Measurements from ENCODE around the gene GPC6. TPM values are rescaled to one million over a fixed set of nuclear protein-coding genes. Genes with fewer than 3 reads are reported as not detected.
A peak's percentile ranks its signal among the peaks of the same experiment; 100 is the strongest.

The GPC6 gene
- total RNA-seq, 3 donors from 2014 or later, result 0.03 to 0.08 TPM; not detected in 1

- Mint-ChIP-seq H3K27me3 (ENCODE audit: low read depth) (peaks cover 2% of the 10 kb centered on the region), H3K4me3 (no peak overlapping the region), H3K9me3 (peaks cover 5% of the 10 kb centered on the region), H3K36me3 (ENCODE audit: insufficient read depth) (no peaks in the 10 kb centered on the region), H3K4me1 (ENCODE audit: low read depth) (no peaks in the 10 kb centered on the region)
- DNase-seq (no peak), ATAC-seq (no peak)
Measured at GRCh38 chr13:93724187-93724586, 497.6 kb downstream of the GPC6 start.

GRCh38 chr13:93726173-93726957, 499.8 kb downstream of the GPC6 start:
- Mint-ChIP-seq H3K36me3 (ENCODE audit: insufficient read depth) (no peaks in the 10 kb centered on the region), H3K27me3 (ENCODE audit: low read depth) (peaks cover 2% of the 10 kb centered on the region), H3K9me3 (no peaks in the 10 kb centered on the region), H3K4me3 (no peak overlapping the region), H3K4me1 (ENCODE audit: low read depth) (no peaks in the 10 kb centered on the region)
- ATAC-seq (no peak), DNase-seq (no peak)

- Mint-ChIP-seq H3K4me1 (ENCODE audit: low read depth) (no peaks in the 10 kb centered on the region), H3K9me3 (no peaks in the 10 kb centered on the region), H3K27me3 (ENCODE audit: low read depth) (peaks cover 2% of the 10 kb centered on the region), H3K4me3 (no peak overlapping the region), H3K36me3 (ENCODE audit: insufficient read depth) (no peaks in the 10 kb centered on the region)
- DNase-seq, result no peak
- no peak for ATAC-seq
Measured at GRCh38 chr13:93727211-93728141, 500.9 kb downstream of the GPC6 start.

- DNase-seq (no peak), ATAC-seq (no peak)
- Mint-ChIP-seq H3K4me3 (no peak overlapping the region), H3K27me3 (ENCODE audit: low read depth) (peaks cover 2% of the 10 kb centered on the region), H3K4me1 (ENCODE audit: low read depth) (no peaks in the 10 kb centered on the region), H3K9me3 (no peaks in the 10 kb centered on the region), H3K36me3 (ENCODE audit: insufficient read depth) (no peaks in the 10 kb centered on the region)
Measured at GRCh38 chr13:93729383-93729782, 502.8 kb downstream of the GPC6 start.

GRCh38 chr13:93730780-93731179, 504.2 kb downstream of the GPC6 start:
- Mint-ChIP-seq H3K9me3 (no peaks in the 10 kb centered on the region), H3K4me1 (ENCODE audit: low read depth) (no peaks in the 10 kb centered on the region), H3K4me3 (no peak overlapping the region), H3K36me3 (ENCODE audit: insufficient read depth) (no peaks in the 10 kb centered on the region), H3K27me3 (ENCODE audit: low read depth) (peaks cover 2% of the 10 kb centered on the region)
- ATAC-seq, result no peak
- no peak for DNase-seq

- ATAC-seq, result no peak
- H3K9me3 Mint-ChIP-seq, result no peaks in the 10 kb centered on the region
- peaks cover 2% of the 10 kb centered on the region for H3K27me3 Mint-ChIP-seq (ENCODE audit: low read depth)
- no peaks in the 10 kb centered on the region for H3K36me3 Mint-ChIP-seq (ENCODE audit: insufficient read depth)
- no peak overlapping the region for H3K4me3 Mint-ChIP-seq
- H3K4me1 Mint-ChIP-seq (ENCODE audit: low read depth), result no peaks in the 10 kb centered on the region
- DNase-seq, result no peak
Measured at GRCh38 chr13:93732186-93732585, 505.6 kb downstream of the GPC6 start.

- H3K4me3 Mint-ChIP-seq, result no peak overlapping the region
- H3K4me1 Mint-ChIP-seq (ENCODE audit: low read depth), result no peaks in the 10 kb centered on the region
- no peak for DNase-seq
- H3K9me3 Mint-ChIP-seq, result no peaks in the 10 kb centered on the region
- H3K27me3 Mint-ChIP-seq (ENCODE audit: low read depth), result no peaks in the 10 kb centered on the region
- no peaks in the 10 kb centered on the region for H3K36me3 Mint-ChIP-seq (ENCODE audit: insufficient read depth)
- ATAC-seq, result no peak
Measured at GRCh38 chr13:93736081-93736480, 509.5 kb downstream of the GPC6 start.

GRCh38 chr13:93736909-93737308, 510.3 kb downstream of the GPC6 start:
- Mint-ChIP-seq H3K27me3 (ENCODE audit: low read depth) (no peaks in the 10 kb centered on the region), H3K4me3 (no peak overlapping the region), H3K9me3 (no peaks in the 10 kb centered on the region), H3K36me3 (ENCODE audit: insufficient read depth) (no peaks in the 10 kb centered on the region), H3K4me1 (ENCODE audit: low read depth) (no peaks in the 10 kb centered on the region)
- DNase-seq, result no peak
- ATAC-seq, result no peak

GRCh38 chr13:93740334-93740733, 513.7 kb downstream of the GPC6 start:
- ATAC-seq (no peak), DNase-seq (no peak)
- no peaks in the 10 kb centered on the region for H3K27me3 Mint-ChIP-seq (ENCODE audit: low read depth)
- H3K36me3 Mint-ChIP-seq (ENCODE audit: insufficient read depth), result no peaks in the 10 kb centered on the region
- no peak overlapping the region for H3K4me3 Mint-ChIP-seq
- H3K4me1 Mint-ChIP-seq (ENCODE audit: low read depth), result no peaks in the 10 kb centered on the region
- no peaks in the 10 kb centered on the region for H3K9me3 Mint-ChIP-seq

- no peak overlapping the region for H3K4me3 Mint-ChIP-seq
- no peaks in the 10 kb centered on the region for H3K27me3 Mint-ChIP-seq (ENCODE audit: low read depth)
- no peaks in the 10 kb centered on the region for H3K36me3 Mint-ChIP-seq (ENCODE audit: insufficient read depth)
- H3K9me3 Mint-ChIP-seq, result no peaks in the 10 kb centered on the region
- no peak for DNase-seq
- ATAC-seq, result no peak
- H3K4me1 Mint-ChIP-seq (ENCODE audit: low read depth), result no peaks in the 10 kb centered on the region
Measured at GRCh38 chr13:93744033-93744432, 517.4 kb downstream of the GPC6 start.

GRCh38 chr13:93744886-93745285, 518.3 kb downstream of the GPC6 start:
- Mint-ChIP-seq H3K4me1 (ENCODE audit: low read depth) (no peaks in the 10 kb centered on the region), H3K36me3 (ENCODE audit: insufficient read depth) (no peaks in the 10 kb centered on the region), H3K4me3 (no peak overlapping the region), H3K9me3 (no peaks in the 10 kb centered on the region), H3K27me3 (ENCODE audit: low read depth) (no peaks in the 10 kb centered on the region)
- ATAC-seq, result no peak
- no peak for DNase-seq

GRCh38 chr13:93745884-93746283, 519.3 kb downstream of the GPC6 start:
- Mint-ChIP-seq H3K36me3 (ENCODE audit: insufficient read depth) (no peaks in the 10 kb centered on the region), H3K27me3 (ENCODE audit: low read depth) (no peaks in the 10 kb centered on the region), H3K9me3 (no peaks in the 10 kb centered on the region), H3K4me3 (no peak overlapping the region), H3K4me1 (ENCODE audit: low read depth) (no peaks in the 10 kb centered on the region)
- DNase-seq (no peak), ATAC-seq (no peak)

GRCh38 chr13:93746589-93746988, 520.0 kb downstream of the GPC6 start:
- no peak for ATAC-seq
- Mint-ChIP-seq H3K4me3 (no peak overlapping the region), H3K27me3 (ENCODE audit: low read depth) (no peaks in the 10 kb centered on the region), H3K4me1 (ENCODE audit: low read depth) (no peaks in the 10 kb centered on the region), H3K9me3 (no peaks in the 10 kb centered on the region), H3K36me3 (ENCODE audit: insufficient read depth) (no peaks in the 10 kb centered on the region)
- no peak for DNase-seq

- Mint-ChIP-seq H3K4me1 (ENCODE audit: low read depth) (no peaks in the 10 kb centered on the region), H3K27me3 (ENCODE audit: low read depth) (no peaks in the 10 kb centered on the region), H3K36me3 (ENCODE audit: insufficient read depth) (no peaks in the 10 kb centered on the region), H3K4me3 (no peak overlapping the region), H3K9me3 (no peaks in the 10 kb centered on the region)
- peak in 1 of 2 donors; percentile 10 for ATAC-seq
- no peak for DNase-seq
Measured at GRCh38 chr13:93750676-93751075, 524.1 kb downstream of the GPC6 start.

GRCh38 chr13:93751117-93751516, 524.5 kb downstream of the GPC6 start:
- Mint-ChIP-seq H3K4me1 (ENCODE audit: low read depth) (no peaks in the 10 kb centered on the region), H3K9me3 (no peaks in the 10 kb centered on the region), H3K36me3 (ENCODE audit: insufficient read depth) (no peaks in the 10 kb centered on the region), H3K4me3 (no peak overlapping the region), H3K27me3 (ENCODE audit: low read depth) (no peaks in the 10 kb centered on the region)
- ATAC-seq, result peak; percentile 30 to 52
- DNase-seq, result no peak
